Activated CD4-positive, CD25-positive, alpha-beta regulatory T cell treated with anti-CD3 and anti-CD28 coated beads, Interleukin-2, amount 50 U/mL, for 72 hours (primary cell): ENCODE results near the gene CDKL4.
"Not testable (repeated sequence)": the region's sequence is repeated elsewhere in the genome, so short reads cannot be mapped to it uniquely, and the experiment has no call there.

Experiments used
- DNase-seq: peaks from one replicate; pipeline ENCODE4 v3.0.0; 2021

CDKL4 gene

DNA sequence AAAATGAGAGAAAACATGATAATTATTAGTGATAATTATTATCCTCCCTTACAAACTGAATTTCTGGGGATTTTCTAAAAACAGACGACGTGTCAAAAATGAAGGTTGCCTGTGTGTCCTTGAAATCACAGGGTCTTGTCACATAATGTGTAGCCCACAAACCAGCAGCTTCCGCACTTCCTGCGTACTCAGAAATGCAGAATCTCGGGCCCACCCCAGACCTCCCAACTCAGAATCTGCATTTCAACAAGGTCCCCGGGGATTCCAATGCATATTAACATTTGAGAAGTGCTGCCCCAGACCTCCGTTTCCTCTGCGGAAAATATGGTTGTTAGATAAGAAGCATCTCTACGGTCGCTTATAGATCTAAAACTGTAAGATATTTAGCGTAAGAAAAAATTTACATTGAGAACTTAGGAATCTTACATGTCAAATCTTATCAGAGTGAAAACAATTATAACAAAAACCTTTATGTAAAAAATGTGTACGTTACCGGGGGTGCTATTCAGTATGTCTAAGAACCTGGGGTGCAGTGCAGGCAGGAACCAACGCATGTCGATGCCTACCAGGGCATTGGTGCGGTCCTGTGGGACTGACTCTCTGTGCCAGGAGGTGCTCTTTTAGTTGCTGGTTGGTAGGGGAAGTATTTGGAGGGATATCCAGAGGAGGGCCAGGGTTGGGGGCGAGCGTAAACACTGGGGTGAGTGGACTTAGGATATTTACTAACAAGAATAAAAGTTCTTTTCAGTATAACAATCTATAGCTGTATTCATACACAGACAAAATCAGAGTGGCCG is 15.2 kb downstream of the CDKL4 start:
- no peak for DNase-seq

DNA sequence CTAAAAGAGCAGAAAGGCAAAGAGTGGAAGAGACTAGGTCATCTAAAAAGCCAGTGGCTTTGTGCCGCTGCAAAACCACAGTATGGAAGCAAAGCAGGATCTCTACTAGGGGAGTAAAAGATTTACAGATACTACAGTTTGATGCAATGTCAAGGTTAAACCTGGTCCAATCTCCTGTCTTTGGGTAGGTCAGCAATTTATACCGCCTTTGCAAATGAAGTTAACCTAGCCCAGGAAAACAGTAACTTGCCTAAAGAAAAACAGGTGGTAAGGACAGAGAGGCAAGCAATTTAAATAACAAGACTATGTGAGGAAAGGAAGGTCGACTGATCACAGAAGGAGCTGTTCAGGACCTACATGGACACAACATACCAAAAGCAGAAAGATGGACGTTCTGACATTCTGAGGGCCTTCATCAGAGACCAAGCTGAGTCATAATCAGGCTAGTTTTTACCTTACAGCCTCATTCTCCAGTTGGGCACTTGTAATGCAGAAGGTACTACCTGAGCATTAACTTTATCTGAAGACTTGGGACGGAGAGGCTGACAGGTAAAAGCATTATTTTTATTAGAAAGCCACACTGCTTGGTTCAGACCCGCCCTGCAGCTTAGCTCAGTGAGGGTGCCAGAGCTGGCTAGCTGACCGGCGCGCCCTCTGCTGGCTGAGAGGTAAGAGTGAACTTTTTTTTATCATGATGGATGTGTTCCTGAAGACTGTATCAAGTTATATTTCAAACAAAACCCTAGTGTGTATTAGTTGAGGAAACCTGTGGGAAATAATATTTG is 15.9 kb downstream of the CDKL4 start:
- peak; percentile 81 for DNase-seq

DNA sequence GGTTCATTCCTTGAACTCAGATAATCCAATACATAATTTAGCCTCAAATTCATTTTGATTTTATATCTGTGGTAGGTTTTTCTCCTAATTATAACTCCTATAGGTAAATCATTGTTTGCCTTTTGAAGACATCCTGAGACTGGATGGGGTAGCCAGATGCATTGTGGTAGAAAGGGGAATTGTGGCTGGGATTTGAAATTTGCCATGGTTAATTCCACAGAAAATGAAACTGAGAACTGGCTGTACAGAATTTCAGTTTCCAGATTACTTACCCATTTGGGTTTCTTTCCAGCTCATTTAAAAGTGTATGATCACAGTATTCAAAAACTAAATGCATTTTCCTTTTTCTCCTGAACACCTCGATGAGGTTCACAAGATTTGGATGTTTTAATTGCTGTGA is 18.2 kb downstream of the CDKL4 start:
- no peak for DNase-seq

DNA sequence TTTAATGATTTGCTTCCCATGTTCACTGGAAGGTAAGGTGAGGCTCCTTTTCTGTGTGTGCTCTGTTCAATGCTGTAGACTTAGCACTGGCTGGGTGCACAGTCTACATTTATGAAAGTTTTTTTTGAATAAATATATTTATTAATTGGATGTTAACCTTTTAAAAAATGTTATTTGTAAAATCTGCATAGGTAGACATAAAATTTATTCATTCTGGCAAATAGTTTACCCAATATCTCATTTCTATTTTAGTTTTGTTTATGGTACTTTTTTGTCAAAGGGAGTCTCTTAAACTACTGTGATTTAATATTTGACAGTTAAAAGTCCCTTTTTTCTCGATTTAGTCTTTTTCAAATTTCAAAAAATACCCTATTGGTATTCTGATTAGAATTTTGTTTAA is 19.9 kb downstream of the CDKL4 start:
- DNase-seq: no peak

DNA sequence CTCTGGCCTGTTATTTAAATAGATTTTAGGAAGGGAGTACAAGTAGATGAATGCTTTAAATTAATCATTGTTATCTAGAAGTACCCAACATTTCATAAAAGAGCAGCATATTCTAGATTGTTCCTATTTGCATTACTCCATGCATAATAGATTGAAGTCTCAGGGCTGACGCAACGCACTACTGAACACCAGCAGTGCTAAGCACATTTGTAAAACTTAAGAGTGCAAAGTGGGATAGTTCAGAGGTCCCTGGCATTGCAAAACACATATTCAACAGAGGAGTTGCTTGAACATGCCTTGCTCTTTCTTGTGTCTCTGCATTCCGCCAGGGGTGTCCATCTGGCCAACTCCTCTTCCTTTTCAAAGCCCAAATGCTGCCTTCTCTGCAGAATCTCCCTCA is 22.3 kb downstream of the CDKL4 start:
- no peak for DNase-seq

DNA sequence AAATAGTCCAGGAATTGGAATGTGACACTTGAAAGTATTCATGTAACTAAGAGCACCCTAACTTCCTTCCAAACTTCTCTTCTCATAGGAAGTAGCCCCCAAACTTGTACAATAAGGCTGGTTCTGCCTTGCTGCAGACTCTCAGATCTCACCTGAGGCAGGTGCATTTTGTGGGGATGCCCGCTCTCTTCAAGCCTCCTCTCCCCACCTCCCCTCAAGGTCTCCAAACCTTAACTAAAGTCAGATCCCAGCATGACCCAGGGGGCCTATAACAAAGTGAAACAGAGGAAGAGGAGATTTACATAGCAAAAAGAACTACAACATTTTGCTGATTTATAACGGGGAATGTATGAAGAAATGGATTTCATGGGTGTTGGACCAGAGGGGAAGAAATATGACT is 23.6 kb downstream of the CDKL4 start:
- DNase-seq: no peak

DNA sequence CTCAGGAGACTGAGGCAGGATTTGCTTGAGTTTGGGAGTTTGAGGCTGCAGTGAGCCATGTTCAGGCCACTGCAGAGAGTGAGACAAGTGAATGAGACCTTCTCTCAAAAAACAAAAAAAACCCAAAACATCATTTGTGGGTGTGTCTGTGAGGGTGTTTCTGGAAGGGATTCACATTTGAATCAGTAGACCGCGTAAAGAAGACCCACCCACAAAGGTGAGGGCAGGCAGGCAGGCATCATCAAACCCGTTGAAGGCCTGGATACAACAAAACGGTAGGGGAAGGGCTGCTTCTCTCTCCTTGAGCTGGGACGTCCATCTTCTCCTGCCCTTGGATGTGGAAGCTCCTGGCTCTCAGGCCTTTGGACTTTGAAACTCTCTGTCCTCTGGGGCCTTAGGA is 25.4 kb downstream of the CDKL4 start:
- no peak for DNase-seq

DNA sequence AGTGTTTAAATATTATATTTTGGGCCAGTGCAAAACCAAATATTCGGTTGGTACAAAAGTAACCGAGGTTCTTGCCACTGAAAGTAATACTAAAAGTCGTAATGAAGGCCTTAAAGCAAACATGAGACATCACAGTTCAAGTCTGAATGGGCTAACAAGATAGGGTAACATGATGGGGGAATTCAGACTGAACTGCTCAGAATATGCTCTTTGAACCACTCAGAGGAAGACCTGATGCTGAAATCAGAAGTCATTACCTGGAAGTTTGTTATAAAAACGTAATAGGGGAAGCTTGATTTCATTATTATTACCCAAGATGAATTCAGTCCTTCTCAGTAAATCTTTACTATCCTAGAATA is 26.6 kb downstream of the CDKL4 start:
- no peak for DNase-seq

DNA sequence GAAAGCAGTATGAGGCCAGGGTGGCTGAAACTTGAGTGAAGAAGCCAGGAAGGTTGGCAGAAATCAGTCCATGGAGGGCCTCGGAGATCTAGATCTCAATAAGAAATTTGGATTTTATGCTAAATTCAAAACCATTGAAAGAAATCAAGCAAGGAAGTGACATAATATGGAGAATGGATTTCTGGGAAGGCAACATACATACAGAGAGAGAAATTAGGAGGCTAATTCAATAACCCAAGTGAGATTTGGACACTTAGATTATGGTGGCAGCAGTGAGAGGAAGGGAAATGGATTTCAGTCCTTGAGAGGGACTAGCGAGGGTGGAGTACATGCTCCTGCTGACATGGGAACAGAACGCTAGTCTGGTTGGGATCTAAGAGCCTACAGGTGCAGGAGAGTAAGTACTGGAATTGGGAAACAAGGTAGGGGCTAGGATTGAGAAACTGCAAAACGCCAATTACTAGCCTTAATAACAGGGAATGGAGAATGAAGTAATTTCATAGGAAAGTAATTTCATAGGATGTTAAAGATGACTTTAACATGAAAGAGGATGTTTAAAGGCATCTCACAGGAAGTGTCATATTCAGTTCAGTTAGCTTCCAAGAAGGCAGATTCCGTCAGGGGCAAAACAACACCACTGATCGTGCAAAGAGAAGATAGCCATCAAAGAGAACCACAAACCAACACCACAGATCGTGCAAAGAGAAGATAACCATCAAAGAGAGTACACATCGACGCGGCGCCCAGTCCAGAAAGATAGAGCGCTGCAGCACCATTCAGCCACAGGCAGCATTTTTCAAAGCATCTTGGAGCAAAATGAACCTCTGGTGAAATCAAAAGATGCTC is 27.2 kb downstream of the CDKL4 start:
- peak; percentile 67 for DNase-seq

DNA sequence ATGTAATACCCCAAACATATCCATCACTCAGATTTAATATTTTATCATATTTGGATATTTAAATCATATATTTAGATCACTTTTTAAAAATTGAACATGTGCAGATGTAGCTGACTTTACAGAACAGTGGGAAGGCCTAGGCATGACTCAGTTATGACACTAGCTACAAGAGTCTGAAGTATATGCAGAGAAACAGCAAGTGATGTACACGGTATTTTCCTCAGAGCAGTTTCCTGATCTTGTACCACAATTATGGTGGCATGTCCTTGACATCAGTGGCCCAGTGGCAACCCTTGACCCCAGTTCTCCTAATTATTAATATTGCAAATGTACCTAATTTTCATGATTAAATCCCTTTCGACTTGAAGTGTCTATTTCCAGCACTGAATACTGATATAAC is 28.2 kb downstream of the CDKL4 start:
- DNase-seq: no peak

DNA sequence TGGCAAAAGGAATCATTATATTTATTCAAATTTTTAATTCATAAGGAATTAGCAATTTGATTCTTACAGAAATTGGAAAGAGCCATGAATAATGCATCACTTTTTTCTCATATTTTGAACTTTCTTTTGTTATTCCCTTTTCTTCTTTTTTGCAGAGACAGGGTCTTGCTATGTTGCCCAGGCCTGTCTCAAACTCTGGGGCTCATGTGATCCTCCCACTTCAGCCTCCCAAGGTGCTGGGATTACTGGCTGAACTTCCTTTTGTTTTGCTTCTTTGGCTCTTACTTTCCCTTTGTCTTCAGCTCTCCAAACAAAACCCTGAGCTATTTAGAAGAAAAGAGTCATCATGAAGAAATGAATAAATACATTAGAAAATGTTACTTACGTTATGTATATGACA is 30.8 kb downstream of the CDKL4 start:
- no peak for DNase-seq

DNA sequence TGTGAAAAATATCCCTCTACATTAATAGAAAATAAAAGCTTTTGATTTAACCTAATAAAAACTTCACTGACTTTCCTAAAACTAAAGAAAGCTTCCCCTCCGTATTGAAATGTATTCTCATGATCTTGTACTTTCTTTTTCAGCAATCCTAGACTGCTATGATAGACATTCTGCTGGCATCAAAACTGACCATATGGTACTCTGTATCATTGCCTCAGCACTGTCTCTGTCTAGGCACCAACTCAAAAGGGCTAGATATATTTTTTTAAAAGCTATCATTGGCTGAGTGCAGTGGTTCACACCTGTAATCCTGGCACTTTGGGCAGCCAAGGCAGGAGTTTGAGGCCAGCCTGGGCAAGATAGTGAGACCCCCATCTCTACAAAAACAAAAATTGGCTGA is 32.9 kb downstream of the CDKL4 start:
- no peak for DNase-seq

DNA sequence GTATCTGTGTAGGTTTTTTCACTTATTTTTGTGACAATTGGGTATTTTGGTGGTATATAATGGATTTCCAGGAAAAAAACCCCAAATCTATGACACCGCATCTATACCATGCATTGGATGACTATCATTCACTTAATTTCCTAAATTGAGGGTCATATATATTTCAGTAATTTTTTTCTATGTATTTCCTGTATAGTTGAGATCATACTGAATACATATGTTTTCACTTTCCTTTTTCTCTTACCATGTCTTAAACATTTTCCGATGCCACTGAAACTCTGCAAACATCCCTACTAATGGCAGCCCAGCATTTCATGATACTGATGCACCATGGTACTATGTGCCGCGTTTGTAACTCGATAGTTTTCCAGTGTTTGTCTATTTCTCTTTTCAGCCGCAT is 40.4 kb downstream of the CDKL4 start:
- DNase-seq: no peak

DNA sequence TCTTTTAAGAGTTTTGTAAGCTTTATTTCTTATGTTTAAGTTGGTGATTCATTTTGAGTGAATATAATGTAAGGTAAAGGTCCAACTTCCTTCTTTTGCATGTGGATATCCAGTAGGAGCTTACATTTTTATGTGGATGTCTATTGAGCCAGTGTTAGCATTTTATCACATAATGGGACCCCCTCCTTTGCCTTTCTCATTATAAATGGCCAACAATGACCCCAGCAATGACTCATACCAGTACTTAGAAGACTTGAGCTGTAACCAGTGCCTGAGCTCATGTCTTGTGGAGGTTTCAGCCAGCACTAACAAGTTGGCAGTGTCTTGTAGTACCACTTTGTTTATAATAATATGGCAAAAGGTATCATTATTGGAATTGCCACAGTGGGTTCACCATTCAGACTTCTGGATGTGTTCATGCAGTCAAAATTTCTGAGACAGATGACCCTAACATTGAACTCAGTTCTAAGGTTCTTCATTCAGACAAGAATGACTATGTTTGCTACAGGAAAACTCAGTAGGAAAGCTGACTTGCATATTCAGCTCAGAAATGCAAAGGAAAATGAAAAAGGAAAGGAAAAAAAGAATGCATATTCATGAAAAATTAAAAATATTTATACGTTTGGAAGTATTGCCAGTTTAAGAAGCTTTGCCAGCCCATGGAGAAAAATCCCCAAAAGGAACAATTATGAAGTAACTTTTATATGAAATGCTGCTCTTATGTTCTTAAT is 41.0 kb downstream of the CDKL4 start:
- no peak for DNase-seq

DNA sequence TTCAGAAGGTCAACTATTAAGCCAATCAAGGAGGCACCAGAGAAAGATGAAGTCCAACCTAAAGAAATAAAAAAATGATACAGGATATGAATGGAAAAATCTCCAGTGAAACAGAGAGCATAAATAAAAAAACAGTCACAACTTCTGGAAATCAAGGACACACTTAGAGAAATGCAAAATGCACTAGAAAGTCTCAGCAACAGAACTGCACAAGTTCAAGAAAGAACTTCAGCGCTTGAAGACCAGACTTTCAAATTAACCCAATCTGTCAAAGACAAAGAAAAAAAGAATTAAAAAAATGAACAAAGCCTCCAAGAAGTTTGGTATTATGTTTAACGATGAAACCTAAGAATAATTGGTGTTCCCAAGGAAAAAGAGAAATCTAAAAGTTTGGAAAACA is 46.8 kb downstream of the CDKL4 start:
- not testable (repeated sequence) for DNase-seq

DNA sequence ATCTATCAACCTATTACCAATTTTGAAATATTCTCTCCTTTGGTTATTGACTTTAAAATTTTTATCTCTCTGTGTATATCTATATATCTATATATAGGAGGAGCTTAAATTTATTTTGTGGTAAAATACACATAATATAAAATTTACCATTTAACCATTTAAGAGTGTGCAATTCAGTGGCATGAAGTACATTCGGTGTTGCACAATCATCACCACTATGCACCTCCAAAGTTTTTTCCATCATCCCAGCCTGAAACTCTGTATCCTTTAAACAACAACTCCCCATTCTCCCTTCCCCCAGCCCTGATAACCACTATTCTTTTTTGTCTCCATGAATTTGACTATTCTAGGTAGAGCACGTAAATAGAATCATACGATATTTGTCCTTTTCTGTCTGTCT is 49.1 kb downstream of the CDKL4 start:
- no peak for DNase-seq

DNA sequence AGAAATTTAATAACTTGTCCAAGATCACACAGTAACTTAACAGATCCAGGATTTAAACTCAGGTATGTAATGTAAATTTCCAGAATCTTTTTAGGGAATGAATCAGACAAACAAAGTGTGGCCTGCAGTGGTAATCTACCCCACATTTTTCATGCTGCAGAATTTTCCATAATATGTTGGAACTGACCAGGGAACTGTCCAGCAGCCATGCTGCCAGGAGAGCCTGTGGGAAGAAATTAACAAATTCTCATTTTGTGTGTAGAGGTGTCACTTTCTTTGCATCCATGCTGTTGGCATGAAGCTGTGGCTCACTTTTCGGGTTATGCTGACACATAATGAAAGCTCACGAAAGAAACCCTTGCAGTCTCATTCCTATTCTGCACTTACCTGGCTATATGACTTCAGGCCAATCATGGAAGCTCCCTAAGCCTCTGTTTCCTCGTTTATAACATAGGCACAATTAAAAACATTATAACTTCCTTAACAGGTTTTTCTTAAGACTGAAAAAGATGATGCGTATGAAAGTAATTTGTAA is 54.7 kb downstream of the CDKL4 start:
- DNase-seq: no peak

DNA sequence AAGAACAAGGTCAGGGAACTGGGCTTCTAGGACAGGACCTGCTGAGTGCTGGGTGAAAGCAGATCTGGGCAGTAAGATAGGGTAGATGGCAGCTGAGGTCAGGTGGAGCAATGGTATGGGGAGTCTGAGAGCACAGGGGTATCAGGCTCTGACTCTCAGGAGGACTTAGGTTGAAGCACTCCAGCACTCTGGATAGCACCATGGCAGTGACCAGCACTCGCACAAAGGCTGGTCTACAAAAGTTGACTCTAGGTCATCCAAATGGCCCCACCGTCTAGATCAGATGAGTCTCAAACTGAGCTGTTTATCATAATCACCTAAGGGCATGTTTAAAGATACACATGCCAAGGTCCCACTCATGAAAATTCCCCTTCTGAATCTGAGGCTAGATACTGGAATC is 60.1 kb downstream of the CDKL4 start:
- no peak for DNase-seq

DNA sequence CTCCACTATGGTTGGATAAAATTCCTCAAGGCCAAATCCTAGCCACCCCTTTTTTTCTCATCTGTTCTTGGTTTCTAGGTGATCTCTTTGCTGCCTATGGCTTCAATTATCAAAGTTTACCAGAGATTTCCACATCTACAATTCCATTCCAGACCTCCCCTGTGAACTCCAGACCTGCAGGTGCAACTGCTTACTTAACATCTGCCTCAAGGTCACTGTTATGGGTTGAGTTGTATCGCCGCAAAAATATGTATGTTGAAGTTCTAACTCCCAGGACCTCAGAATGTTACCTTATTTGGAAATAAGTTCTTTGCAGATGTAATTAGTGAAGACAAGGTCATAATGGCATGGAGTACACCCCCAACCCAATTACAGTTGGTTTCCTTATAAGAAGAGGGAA is 62.5 kb downstream of the CDKL4 start:
- DNase-seq: no peak

DNA sequence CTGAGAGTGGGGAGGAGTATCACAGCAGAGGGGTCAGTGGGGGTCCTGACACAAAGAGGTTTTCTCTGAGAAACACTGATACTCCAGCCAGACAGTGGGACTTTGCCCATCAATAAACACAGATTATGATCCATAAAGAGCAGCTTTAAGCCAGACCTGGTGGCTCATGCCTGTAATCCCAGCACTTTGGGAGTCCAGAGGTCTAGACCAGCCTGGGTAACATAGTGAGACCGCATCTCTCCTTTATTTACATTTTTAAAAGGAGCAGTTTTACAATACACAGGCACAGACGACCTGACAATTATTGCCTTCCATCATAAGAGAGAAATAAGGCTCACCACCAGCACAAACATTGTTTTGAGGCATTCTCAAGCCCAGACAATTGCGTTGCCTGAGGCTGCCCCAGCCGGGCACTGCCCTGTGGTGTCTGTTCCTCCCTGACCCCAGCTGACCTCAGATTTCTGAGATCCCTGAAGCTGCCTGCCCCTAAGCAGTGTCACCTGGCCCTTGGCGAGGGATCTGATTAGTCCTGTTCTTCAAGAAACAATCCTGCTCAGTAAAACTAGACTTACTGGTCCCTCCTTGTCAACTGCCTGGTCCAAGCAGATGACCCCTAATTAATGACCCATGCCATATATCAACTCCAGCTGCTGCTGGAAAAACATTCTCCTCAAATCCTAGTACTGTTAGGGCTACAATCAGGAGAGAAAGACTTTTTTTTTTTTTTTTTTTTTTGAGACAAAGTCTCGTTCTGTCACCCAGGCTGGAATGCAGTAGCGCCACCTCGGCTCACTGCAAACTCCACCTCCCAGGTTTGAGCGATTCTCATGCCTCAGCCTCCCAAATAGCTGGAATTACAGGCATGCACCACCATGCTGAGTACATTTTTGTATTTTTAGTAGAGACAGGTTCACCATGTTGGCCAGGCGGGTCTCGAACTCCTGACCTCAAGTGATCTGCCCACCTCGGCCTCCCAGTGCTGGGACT is 63.5 kb downstream of the CDKL4 start:
- no peak for DNase-seq

DNA sequence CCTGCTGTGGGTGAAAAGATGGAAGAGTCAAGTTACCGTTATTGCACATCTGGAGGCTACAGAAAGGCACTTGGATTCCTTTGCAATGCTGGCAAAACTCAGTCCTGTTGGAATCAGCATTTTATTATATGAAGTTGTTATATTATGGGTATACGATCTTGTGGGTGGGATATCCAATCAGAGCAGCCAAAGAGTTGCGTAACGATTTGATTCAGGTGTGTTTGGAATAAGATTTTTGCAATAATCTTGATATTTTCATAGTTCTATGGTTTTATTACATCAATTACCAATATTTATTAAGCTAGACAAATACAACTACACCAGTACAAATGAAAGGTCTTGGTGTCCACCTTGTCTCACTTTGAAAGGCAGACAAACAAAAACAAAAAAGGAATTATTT is 65.0 kb downstream of the CDKL4 start:
- DNase-seq: no peak
